Loucy (cell line): ENCODE data around the gene PCED1B.

ENCODE experiments used
- H2AFZ ChIP-seq: fragments of 200-600 bp; sonication (generic); 2 replicates; pipeline ENCODE4 v1.6.0; 2016; ENCODE audit warnings: antibody characterized with exemption, mild to moderate bottlenecking, low read length, moderate library complexity
- H3F3A ChIP-seq: fragments of 200-600 bp; 2 replicates; pipeline ENCODE4 v1.6.0; 2016; ENCODE audit warnings: antibody characterized with exemption, low read depth, mild to moderate bottlenecking
- H3K27me3 ChIP-seq: fragments of 200-600 bp; sonication (generic); 2 replicates; pipeline ENCODE4 v1.6.1; 2014; ENCODE audit warnings: low read length, mild to moderate bottlenecking; ENCODE audit not compliant: insufficient read depth, poor library complexity, severe bottlenecking
- H3K36me3 ChIP-seq: fragments of 200-600 bp; sonication (generic); 2 replicates; pipeline ENCODE4 v1.6.1; 2016; ENCODE audit warnings: low read length; ENCODE audit not compliant: insufficient read depth
- H3K4me1 ChIP-seq: fragments of 200-600 bp; sonication (generic); 2 replicates; pipeline ENCODE4 v1.5.1; 2014; ENCODE audit warnings: low read length, mild to moderate bottlenecking; ENCODE audit not compliant: insufficient read depth, poor library complexity, severe bottlenecking
- H3K4me2 ChIP-seq: fragments of 200-600 bp; sonication (generic); 2 replicates; pipeline ENCODE4 v1.6.0; 2014; ENCODE audit warnings: antibody characterized with exemption, low read length, low read depth, mild to moderate bottlenecking; ENCODE audit not compliant: poor library complexity, severe bottlenecking
- H3K4me3 ChIP-seq: fragments of 200-600 bp; sonication (generic); 2 replicates; pipeline ENCODE4 v1.5.1; 2014; ENCODE audit warnings: low read length, mild to moderate bottlenecking, mixed read lengths; ENCODE audit not compliant: poor library complexity, severe bottlenecking
- H3K79me2 ChIP-seq: fragments of 200-600 bp; sonication (generic); 2 replicates; pipeline ENCODE4 v1.6.1; 2014; ENCODE audit warnings: low read length; ENCODE audit not compliant: insufficient read depth
- H3K9ac ChIP-seq: fragments of 200-600 bp; sonication (generic); 2 replicates; pipeline ENCODE4 v1.6.0; 2014; ENCODE audit warnings: mild to moderate bottlenecking, low read depth, low read length, moderate library complexity; ENCODE audit not compliant: poor library complexity, severe bottlenecking
- H3K9me2 ChIP-seq: fragments of 200-600 bp; sonication (generic); replicated peaks from 2 replicates; pipeline ENCODE4 v1.6.1; 2016; ENCODE audit warnings: low read depth, low read length, mixed read lengths
- H3K9me3 ChIP-seq: fragments of 200-600 bp; sonication (generic); 2 replicates; pipeline ENCODE4 v1.6.1; 2014; ENCODE audit warnings: mild to moderate bottlenecking, antibody characterized with exemption, low read length, low read depth; ENCODE audit not compliant: insufficient read depth
- H4K20me1 ChIP-seq: fragments of 200-600 bp; sonication (generic); 2 replicates; pipeline ENCODE4 v1.6.0; 2014; ENCODE audit warnings: antibody characterized with exemption, low read length, mild to moderate bottlenecking; ENCODE audit not compliant: insufficient read depth, poor library complexity, severe bottlenecking
- EZH2phosphoT487 ChIP-seq: fragments of 200-600 bp; IDR thresholded peaks from 2 replicates; pipeline ENCODE4 v1.6.1; 2018; ENCODE audit warnings: antibody characterized with exemption, mild to moderate bottlenecking, moderate library complexity, borderline replicate concordance
- TF ChIP-seq, protein P1 (sequence below): fragments of 200-600 bp; sonication (generic); conservative IDR thresholded peaks from 2 replicates; pipeline ENCODE4 v1.5.1; 2014; ENCODE audit warnings: mild to moderate bottlenecking, antibody characterized with exemption, low read length

Gene PCED1B

DNA sequence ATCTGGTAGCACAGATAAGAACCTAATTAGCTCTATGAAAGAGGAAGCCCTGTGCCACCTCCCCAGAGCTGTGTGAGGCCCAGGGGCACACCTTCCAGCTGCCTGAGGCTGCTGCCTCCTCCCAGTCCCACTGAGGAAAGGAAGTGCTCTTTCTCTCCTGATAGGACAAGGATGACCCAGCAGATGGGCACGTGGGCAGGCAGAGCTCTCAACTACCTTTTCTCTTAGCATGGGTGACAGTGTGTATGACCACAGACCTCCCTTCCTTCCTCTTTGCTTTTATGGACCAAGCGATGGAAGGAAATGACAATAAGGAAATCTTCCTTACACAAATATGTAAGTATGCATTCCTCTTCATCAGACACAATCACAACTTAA is 127.9 kb downstream of the PCED1B start:
- Histone ChIP-seq H3K4me3 (peak overlapping the region; percentile 68), H3K9me3 (no peaks in the 10 kb centered on the region; the same call in 1 of the 2 replicates), H3K79me2 (peaks cover 25% of the 10 kb centered on the region), H3K36me3 (0 out of 2 replicates have a peak, but pooled peaks cover 3% of the 10 kb centered on the region), H3K4me2 (peak overlapping the region; percentile 82), H3K4me1 (peaks cover 56% of the 10 kb centered on the region), H3K27me3 (no peaks in the 10 kb centered on the region), H3F3A (peaks cover 23% of the 10 kb centered on the region), H3K9me2 (no peaks in the 10 kb centered on the region), H2AFZ (no peak overlapping the region), H4K20me1 (no peaks in the 10 kb centered on the region), H3K9ac (peak overlapping the region; percentile 68)
- TF ChIP-seq, protein P1, sequence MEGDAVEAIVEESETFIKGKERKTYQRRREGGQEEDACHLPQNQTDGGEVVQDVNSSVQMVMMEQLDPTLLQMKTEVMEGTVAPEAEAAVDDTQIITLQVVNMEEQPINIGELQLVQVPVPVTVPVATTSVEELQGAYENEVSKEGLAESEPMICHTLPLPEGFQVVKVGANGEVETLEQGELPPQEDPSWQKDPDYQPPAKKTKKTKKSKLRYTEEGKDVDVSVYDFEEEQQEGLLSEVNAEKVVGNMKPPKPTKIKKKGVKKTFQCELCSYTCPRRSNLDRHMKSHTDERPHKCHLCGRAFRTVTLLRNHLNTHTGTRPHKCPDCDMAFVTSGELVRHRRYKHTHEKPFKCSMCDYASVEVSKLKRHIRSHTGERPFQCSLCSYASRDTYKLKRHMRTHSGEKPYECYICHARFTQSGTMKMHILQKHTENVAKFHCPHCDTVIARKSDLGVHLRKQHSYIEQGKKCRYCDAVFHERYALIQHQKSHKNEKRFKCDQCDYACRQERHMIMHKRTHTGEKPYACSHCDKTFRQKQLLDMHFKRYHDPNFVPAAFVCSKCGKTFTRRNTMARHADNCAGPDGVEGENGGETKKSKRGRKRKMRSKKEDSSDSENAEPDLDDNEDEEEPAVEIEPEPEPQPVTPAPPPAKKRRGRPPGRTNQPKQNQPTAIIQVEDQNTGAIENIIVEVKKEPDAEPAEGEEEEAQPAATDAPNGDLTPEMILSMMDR = no peak
- TF ChIP-seq EZH2phosphoT487 = no peak

DNA sequence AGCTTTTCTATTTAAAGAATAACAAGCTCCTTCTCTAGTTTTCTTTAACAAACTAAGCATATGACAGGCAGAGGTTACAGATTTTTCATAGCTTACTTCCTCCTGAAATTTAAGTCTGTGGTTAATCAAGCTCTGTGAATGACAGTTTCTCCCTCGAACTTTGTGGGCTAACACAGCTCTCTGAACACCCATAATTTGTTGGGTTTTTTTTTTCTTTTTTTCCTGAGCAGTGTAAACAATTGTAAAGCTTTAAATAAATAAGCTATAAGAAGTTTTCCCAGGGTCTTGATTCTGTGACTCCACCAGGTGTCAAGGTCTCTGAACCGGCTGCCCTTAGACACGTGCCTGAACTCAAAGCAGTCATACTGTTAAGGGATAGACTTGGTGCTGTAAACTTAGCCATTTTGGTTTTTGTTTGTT is 128.4 kb downstream of the PCED1B start:
- peak overlapping the region; percentile 82 for H3K4me2 ChIP-seq
- H3K9ac ChIP-seq = peak overlapping the region; percentile 68
- no peaks in the 10 kb centered on the region for H3K9me2 ChIP-seq

DNA sequence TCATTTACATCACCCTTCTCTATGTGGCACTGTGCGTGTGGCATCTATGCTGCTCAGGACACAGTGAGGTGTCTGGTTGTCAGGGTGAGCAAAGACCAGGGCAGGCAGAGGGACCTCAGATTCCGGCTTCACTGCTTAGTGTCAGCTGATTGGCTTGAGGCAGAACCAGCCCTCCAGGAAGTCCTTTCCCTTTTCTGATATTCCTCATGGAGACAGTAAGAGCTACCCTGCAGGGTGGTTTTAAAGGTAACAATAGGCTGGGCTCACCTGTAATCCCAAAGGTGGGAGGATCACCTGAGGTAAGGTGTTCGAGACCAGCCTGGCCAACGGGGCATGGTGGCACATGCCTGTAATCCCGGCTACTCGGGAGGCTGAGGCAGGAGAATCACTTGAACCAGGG is 129.6 kb downstream of the PCED1B start:
- Histone ChIP-seq H2AFZ (no peak overlapping the region), H3K9ac (peak overlapping the region; percentile 68), H3K9me2 (no peaks in the 10 kb centered on the region), H3K4me2 (peak overlapping the region; percentile 82), H3K79me2 (peaks cover 42% of the 10 kb centered on the region), H3K9me3 (no peaks in the 10 kb centered on the region; the same call in 1 of the 2 replicates), H3F3A (peaks cover 23% of the 10 kb centered on the region), H3K27me3 (no peaks in the 10 kb centered on the region), H3K4me3 (no peak overlapping the region), H4K20me1 (no peaks in the 10 kb centered on the region), H3K4me1 (peaks cover 73% of the 10 kb centered on the region), H3K36me3 (0 out of 2 replicates have a peak, but pooled peaks cover 3% of the 10 kb centered on the region)
- TF ChIP-seq, protein P1 = no peak
- TF ChIP-seq EZH2phosphoT487 = no peak

More for the DNA sequence above, 128.4 kb downstream of the PCED1B start:
- Histone ChIP-seq H3K27me3 (no peaks in the 10 kb centered on the region), H3K9me3 (no peaks in the 10 kb centered on the region; the same call in 1 of the 2 replicates), H3F3A (peaks cover 23% of the 10 kb centered on the region), H3K79me2 (peaks cover 30% of the 10 kb centered on the region), H3K36me3 (0 out of 2 replicates have a peak, but pooled peaks cover 3% of the 10 kb centered on the region), H3K4me1 (peaks cover 61% of the 10 kb centered on the region), H4K20me1 (no peaks in the 10 kb centered on the region), H3K4me3 (peak overlapping the region; percentile 68), H2AFZ (no peak overlapping the region)
- TF ChIP-seq EZH2phosphoT487 = no peak
- TF ChIP-seq, protein P1 = no peak
